OCI-LY1 (cell line): ENCODE results near the gene SMIM1.
"Not testable (repeated sequence)": the region's sequence is repeated elsewhere in the genome, so short reads cannot be mapped to it uniquely, and the experiment has no call there.

Experiments
- H2AFZ ChIP-seq: fragments of 200-600 bp; sonication (generic), shearing (Covaris generic); 2 replicates; pipeline ENCODE4 v1.6.0; 2014; ENCODE audit warnings: antibody characterized with exemption, mild to moderate bottlenecking, low read length
- H3F3A ChIP-seq: fragments of 200-600 bp; sonication (generic), shearing (Covaris generic); 2 replicates; pipeline ENCODE4 v1.6.0; 2014; ENCODE audit warnings: mild to moderate bottlenecking, antibody characterized with exemption, low read length, moderate library complexity; ENCODE audit not compliant: insufficient read depth
- H3K27ac ChIP-seq: fragments of 200-600 bp; sonication (generic); 2 replicates; pipeline ENCODE4 v1.5.1; 2014; ENCODE audit warnings: low read length, mixed run types, mild to moderate bottlenecking, low read depth; ENCODE audit not compliant: poor library complexity, severe bottlenecking
- H3K27me3 ChIP-seq: fragments of 200-600 bp; sonication (generic); 2 replicates; pipeline ENCODE4 v1.6.0; 2014; ENCODE audit warnings: antibody characterized with exemption, mild to moderate bottlenecking, low read length, moderate library complexity; ENCODE audit not compliant: insufficient read depth
- H3K36me3 ChIP-seq: fragments of 200-600 bp; sonication (generic); 2 replicates; pipeline ENCODE4 v1.6.1; 2014; ENCODE audit warnings: mild to moderate bottlenecking, antibody characterized with exemption, low read length, moderate library complexity, mixed read lengths; ENCODE audit not compliant: insufficient read depth
- H3K4me1 ChIP-seq: fragments of 200-600 bp; sonication (generic); 2 replicates; pipeline ENCODE4 v1.5.1; 2014; ENCODE audit warnings: mild to moderate bottlenecking, low read length, moderate library complexity; ENCODE audit not compliant: insufficient read depth, severe bottlenecking
- H3K4me2 ChIP-seq: fragments of 200-600 bp; sonication (generic), shearing (Covaris generic); 2 replicates; pipeline ENCODE4 v1.6.1; 2014; ENCODE audit warnings: low read length
- H3K4me3 ChIP-seq: fragments of 200-600 bp; sonication (generic); 2 replicates; pipeline ENCODE4 v1.5.1; 2014; ENCODE audit warnings: low read length, low read depth, mild to moderate bottlenecking, mixed read lengths; ENCODE audit not compliant: poor library complexity, severe bottlenecking
- H3K79me2 ChIP-seq: fragments of 200-600 bp; shearing (Covaris generic); 2 replicates; pipeline ENCODE4 v1.6.1; 2016; ENCODE audit warnings: mixed run types, low read length, mixed read lengths; ENCODE audit not compliant: insufficient read depth
- H3K9ac ChIP-seq: fragments of 200-600 bp; sonication (generic), shearing (Covaris generic); 2 replicates; pipeline ENCODE4 v1.6.1; 2014; ENCODE audit warnings: mild to moderate bottlenecking, low read length, mixed read lengths
- H3K9me2 ChIP-seq: fragments of 200-600 bp; sonication (generic), shearing (Covaris generic); 2 replicates; pipeline ENCODE4 v1.6.1; 2014; ENCODE audit warnings: low read depth, mild to moderate bottlenecking, low read length, mixed read lengths
- H3K9me3 ChIP-seq: fragments of 200-600 bp; shearing (Covaris generic); 2 replicates; pipeline ENCODE4 v1.6.1; 2014; ENCODE audit warnings: low read length, mixed read lengths
- H4K20me1 ChIP-seq: fragments of 200-600 bp; sonication (generic), shearing (Covaris generic); 2 replicates; pipeline ENCODE4 v1.6.0; 2016; ENCODE audit warnings: mild to moderate bottlenecking, low read length; ENCODE audit not compliant: insufficient read depth
- CTCF ChIP-seq: fragments of 200-600 bp; sonication (generic), shearing (Covaris generic); IDR thresholded peaks from 2 replicates; pipeline ENCODE4 v1.5.1; 2017; ENCODE audit warnings: mild to moderate bottlenecking, antibody characterized with exemption, low read length, moderate library complexity, mixed read lengths
- EZH2 ChIP-seq: fragments of 200-600 bp; sonication (generic), shearing (Covaris generic); IDR thresholded peaks from 2 replicates; pipeline ENCODE4 v1.8.0; 2017; ENCODE audit warnings: borderline replicate concordance, mixed run types, mild to moderate bottlenecking, antibody characterized with exemption, low read length, moderate library complexity, mixed read lengths

Gene SMIM1

GRCh38 chr1:3747903-3748302 lies 24.6 kb upstream of the SMIM1 start:
- no peaks in the 10 kb centered on the region for H3F3A ChIP-seq
- H3K27me3 ChIP-seq = no peaks in the 10 kb centered on the region
- H3K9ac ChIP-seq = no peak overlapping the region; the same call in 1 of the 2 replicates
- H3K4me1 ChIP-seq = peaks cover 31% of the 10 kb centered on the region
- H3K4me3 ChIP-seq = peak overlapping the region; percentile 94
- H3K9me3 ChIP-seq = no peaks in the 10 kb centered on the region
- H3K9me2 ChIP-seq = no peaks in the 10 kb centered on the region
- H2AFZ ChIP-seq = no peak overlapping the region
- TF ChIP-seq CTCF = no peak
- TF ChIP-seq EZH2 = no peak
- H3K36me3 ChIP-seq = peaks cover under 1% of the 10 kb centered on the region; the same call in 1 of the 2 replicates
- no peak overlapping the region for H3K27ac ChIP-seq
- H4K20me1 ChIP-seq = no peaks in the 10 kb centered on the region
- H3K4me2 ChIP-seq = peak overlapping the region; percentile 91
- no peaks in the 10 kb centered on the region for H3K79me2 ChIP-seq

- H3K9me2 ChIP-seq, H3K27me3 ChIP-seq, H3K79me2 ChIP-seq, H3F3A ChIP-seq, H3K27ac ChIP-seq, H4K20me1 ChIP-seq, H2AFZ ChIP-seq, H3K9ac ChIP-seq, H3K36me3 ChIP-seq, H3K4me2 ChIP-seq, H3K9me3 ChIP-seq, H3K4me3 ChIP-seq: not testable (repeated sequence)
- peaks cover 31% of the 10 kb centered on the region for H3K4me1 ChIP-seq
Observed at GRCh38 chr1:3748316-3748900, 24.1 kb upstream of the SMIM1 start.

- H3K9me3 ChIP-seq = no peaks in the 10 kb centered on the region
- no peak overlapping the region for H3K27ac ChIP-seq
- no peak overlapping the region for H3K4me3 ChIP-seq
- no peak overlapping the region for H3K4me2 ChIP-seq
- TF ChIP-seq EZH2 = no peak
- no peaks in the 10 kb centered on the region for H3F3A ChIP-seq
- H3K36me3 ChIP-seq = no peaks in the 10 kb centered on the region
- H4K20me1 ChIP-seq = no peaks in the 10 kb centered on the region
- H3K9me2 ChIP-seq = no peaks in the 10 kb centered on the region
- no peaks in the 10 kb centered on the region for H3K79me2 ChIP-seq
- H2AFZ ChIP-seq = no peak overlapping the region
- no peak overlapping the region for H3K9ac ChIP-seq
- no peaks in the 10 kb centered on the region for H3K27me3 ChIP-seq
- peaks cover 31% of the 10 kb centered on the region for H3K4me1 ChIP-seq
Observed at GRCh38 chr1:3749512-3749911, 23.0 kb upstream of the SMIM1 start.

GRCh38 chr1:3750741-3751140 lies 21.8 kb upstream of the SMIM1 start:
- no peak overlapping the region for H3K4me2 ChIP-seq

More at GRCh38 chr1:3750741-3751140, 21.8 kb upstream of the SMIM1 start:
- H3K36me3 ChIP-seq = no peaks in the 10 kb centered on the region
- H2AFZ ChIP-seq = no peak overlapping the region
- peaks cover 19% of the 10 kb centered on the region for H3K4me1 ChIP-seq
- no peaks in the 10 kb centered on the region for H3K9me3 ChIP-seq
- H3K27me3 ChIP-seq = no peaks in the 10 kb centered on the region; the same call in 1 of the 2 replicates
- no peaks in the 10 kb centered on the region for H4K20me1 ChIP-seq
- H3F3A ChIP-seq = no peaks in the 10 kb centered on the region
- no peak overlapping the region for H3K4me3 ChIP-seq
- TF ChIP-seq CTCF (no peak), EZH2 (no peak)
- no peaks in the 10 kb centered on the region for H3K9me2 ChIP-seq
- no peak overlapping the region for H3K27ac ChIP-seq
- H3K79me2 ChIP-seq = no peaks in the 10 kb centered on the region
- H3K9ac ChIP-seq = no peak overlapping the region
